Fibroblast of lung (primary cell): ENCODE measurements around the gene KRTAP22-2. TPM values are rescaled to one million over a fixed set of nuclear protein-coding genes. Genes with fewer than 3 reads are reported as not detected.

ENCODE experiments used
- DNase-seq, 2 donors: peaks; one replicate each; pipeline versions ENCODE4 v3.0.0 to v3.0.0-alpha.2; 2010; ENCODE audit warnings: low read depth in 2 of 2
- H2AFZ ChIP-seq: 2 replicates; pipeline ENCODE4 v1.5.1; 2012; ENCODE audit warnings: low read length, control low read depth, inconsistent platforms
- H3K27ac ChIP-seq: 2 replicates; pipeline ENCODE4 v1.5.1; 2011; ENCODE audit warnings: low read length, control low read depth; ENCODE audit not compliant: insufficient read depth
- H3K27me3 ChIP-seq: 2 replicates; pipeline ENCODE4 v1.5.1; 2011; ENCODE audit warnings: mild to moderate bottlenecking, low read length; ENCODE audit not compliant: control insufficient read depth, insufficient read depth
- H3K36me3 ChIP-seq: 2 replicates; pipeline ENCODE4 v1.5.1; 2011; ENCODE audit warnings: low read length; ENCODE audit not compliant: control insufficient read depth, insufficient read depth
- H3K4me1 ChIP-seq: 2 replicates; pipeline ENCODE4 v1.5.1; 2011; ENCODE audit warnings: low read length; ENCODE audit not compliant: control insufficient read depth, insufficient read depth; ENCODE audit errors: extremely low read depth
- H3K4me2 ChIP-seq: 2 replicates; pipeline ENCODE4 v1.5.1; 2011; ENCODE audit warnings: low read length, control low read depth; ENCODE audit not compliant: insufficient read depth; ENCODE audit errors: extremely low read depth
- H3K4me3 ChIP-seq, 4 experiments: fragments of 200-600 bp in 1 of 4; sonication (generic) in 1 of 4; replicated peaks in 1 of 4; 2 replicates each; pipeline ENCODE4 v1.5.1; 2011 to 2016; ENCODE audit warnings: low read length in 4 of 4, low read depth in 3 of 4, mild to moderate bottlenecking in 3 of 4, control low read depth in 2 of 4, inconsistent platforms in 1 of 4, mixed read lengths in 1 of 4; ENCODE audit not compliant: insufficient read depth in 1 of 4; ENCODE audit errors: control extremely low read depth in 1 of 4
- H3K79me2 ChIP-seq: 2 replicates; pipeline ENCODE4 v1.5.1; 2012; ENCODE audit warnings: mild to moderate bottlenecking, low read length, inconsistent platforms; ENCODE audit not compliant: control insufficient read depth, insufficient read depth
- H3K9ac ChIP-seq: 2 replicates; pipeline ENCODE4 v1.5.1; 2011; ENCODE audit warnings: mild to moderate bottlenecking, low read length, control low read depth; ENCODE audit not compliant: insufficient read depth
- H3K9me3 ChIP-seq: 2 replicates; pipeline ENCODE4 v1.5.1; 2012; ENCODE audit warnings: low read depth, low read length; ENCODE audit not compliant: control insufficient read depth, insufficient read depth
- H4K20me1 ChIP-seq: 2 replicates; pipeline ENCODE4 v1.5.1; 2011; ENCODE audit warnings: low read length; ENCODE audit not compliant: control insufficient read depth, insufficient read depth; ENCODE audit errors: extremely low read depth
- CTCF ChIP-seq, 2 donors: IDR thresholded peaks in 1 of 2; conservative IDR thresholded peaks in 1 of 2; 1 replicate in 1 of 2; 2 replicates in 1 of 2; pipeline ENCODE4 v1.5.1; 2011 to 2012; ENCODE audit warnings: low read length in 2 of 2, control low read depth in 1 of 2, inconsistent platforms in 1 of 2, low read depth in 1 of 2, mild to moderate bottlenecking in 1 of 2
- EZH2 ChIP-seq: IDR thresholded peaks from 2 replicates; pipeline ENCODE4 v1.5.1; 2012; ENCODE audit warnings: low read length, control low read depth, mild to moderate bottlenecking; ENCODE audit errors: missing control alignments
- polyA plus RNA-seq, 2 donors: library from polyadenylated mRNA; depleted of rRNA in 1 of 2; stranded (reverse) in 1 of 2; unstranded in 1 of 2; fragments of >200 nt; gene quantifications; 2 replicates each; pipeline ENCODE4 v1.2.1, GENCODE V29; 2011 to 2012; ENCODE audit warnings: missing spikeins in 1 of 2
- total RNA-seq: library from RNA; depleted of rRNA; stranded (reverse); fragments of >200 nt; gene quantifications from 2 replicates; pipeline ENCODE4 v1.2.1, GENCODE V29; 2014

Gene KRTAP22-2
- total and polyA plus RNA-seq, 2 donors (not counting 1 experiment from before 2014, with no cell fraction given), result not detected

GRCh38 chr21:30612132-30612531 lies 21.9 kb upstream of the KRTAP22-2 start:
- H3K36me3 ChIP-seq, result no peaks in the 10 kb centered on the region
- no peaks in the 10 kb centered on the region for H3K4me1 ChIP-seq
- no peak overlapping the region for H2AFZ ChIP-seq
- H3K79me2 ChIP-seq, result no peaks in the 10 kb centered on the region
- H3K9ac ChIP-seq, result no peak overlapping the region
- no peak for TF ChIP-seq EZH2
- H4K20me1 ChIP-seq, result no peaks in the 10 kb centered on the region
- DNase-seq, result no peak
- no peak overlapping the region for H3K4me3 ChIP-seq
- no peaks in the 10 kb centered on the region for H3K27me3 ChIP-seq
- no peak overlapping the region for H3K4me2 ChIP-seq
- H3K27ac ChIP-seq, result no peak overlapping the region
- H3K9me3 ChIP-seq, result no peaks in the 10 kb centered on the region

GRCh38 chr21:30605968-30606367 lies 15.8 kb upstream of the KRTAP22-2 start:
- no peaks in the 10 kb centered on the region for H4K20me1 ChIP-seq
- H2AFZ ChIP-seq, result no peak overlapping the region
- H3K4me2 ChIP-seq, result no peak overlapping the region
- H3K79me2 ChIP-seq, result no peaks in the 10 kb centered on the region
- H3K27me3 ChIP-seq, result no peaks in the 10 kb centered on the region
- no peak overlapping the region for H3K9ac ChIP-seq
- no peak overlapping the region for H3K4me3 ChIP-seq
- H3K27ac ChIP-seq, result no peak overlapping the region
- no peak for DNase-seq
- no peaks in the 10 kb centered on the region for H3K9me3 ChIP-seq
- H3K36me3 ChIP-seq, result no peaks in the 10 kb centered on the region
- TF ChIP-seq EZH2 (no peak), CTCF (conservative IDR thresholded peaks at IDR 0.05 in 1 of 2, IDR thresholded peaks at IDR 0.05 in 1 of 2; ENCODE audit: low read depth in 1 of 2, low read length in 2 of 2) (no peak)
- no peaks in the 10 kb centered on the region for H3K4me1 ChIP-seq

- no peaks in the 10 kb centered on the region for H3K27me3 ChIP-seq
- TF ChIP-seq EZH2 (no peak), CTCF (conservative IDR thresholded peaks at IDR 0.05 in 1 of 2, IDR thresholded peaks at IDR 0.05 in 1 of 2; ENCODE audit: low read depth in 1 of 2, low read length in 2 of 2) (no peak)
- H3K4me1 ChIP-seq, result no peaks in the 10 kb centered on the region
- H3K9ac ChIP-seq, result no peak within 1 kb of the TSS
- no peaks in the 10 kb centered on the region for H3K36me3 ChIP-seq
- H3K4me2 ChIP-seq, result no peak within 1 kb of the TSS
- H3K4me3 ChIP-seq, result no peak within 1 kb of the TSS
- no peaks in the 10 kb centered on the region for H3K79me2 ChIP-seq
- no peaks in the 10 kb centered on the region for H4K20me1 ChIP-seq
- H3K27ac ChIP-seq, result no peak within 1 kb of the TSS
- DNase-seq, result no peak
- H3K9me3 ChIP-seq, result no peaks in the 10 kb centered on the region
- H2AFZ ChIP-seq, result no peak within 1 kb of the TSS
These were observed 10.6 kb upstream of the KRTAP22-2 start, which contains the start of gene KRTAP22-1 for GRCh38 chr21:30600787-30601186. Gene KRTAP22-1 (plus strand): TSS chr21:30601087.
